K562 (cell line): ENCODE measurements around the gene LTA. TPM values are rescaled to one million over a fixed set of nuclear protein-coding genes. Genes with fewer than 3 reads are reported as not detected.
A peak's percentile ranks its signal among the peaks of the same experiment; 100 is the strongest.

Experiments
- CREM ChIP-seq: IDR thresholded peaks from 2 replicates; pipeline ENCODE4 v1.6.1; 2014; ENCODE audit warnings: antibody characterized with exemption, low read depth
- CXXC5 ChIP-seq: fragments of 250-450 bp; sonication (Bioruptor Pico); IDR thresholded peaks from 2 replicates; pipeline ENCODE4 v1.8.0; 2022; ENCODE audit warnings: inconsistent platforms, mild to moderate bottlenecking, moderate library complexity
- HDAC1 ChIP-seq, 2 experiments: fragments of 450-650 bp; IDR thresholded peaks; 2 replicates each; pipeline ENCODE4 v1.6.1; 2016 to 2017; ENCODE audit warnings: inconsistent platforms in 1 of 2, mild to moderate bottlenecking in 1 of 2, moderate library complexity in 1 of 2
- LEF1 ChIP-seq: fragments of 450-650 bp; IDR thresholded peaks from 2 replicates; pipeline ENCODE4 v1.6.1; 2016; ENCODE audit warnings: mild to moderate bottlenecking
- MAFG ChIP-seq: fragments of 450-650 bp; conservative IDR thresholded peaks from 2 replicates; pipeline ENCODE4 v1.6.1; 2016; ENCODE audit warnings: missing genetic modification characterization, missing compliant biosample characterization
- MAZ ChIP-seq, 2 experiments: fragments of 450-650 bp in 1 of 2; sonication (generic) in 1 of 2; formaldehyde crosslinking; IDR thresholded peaks in 1 of 2; conservative IDR thresholded peaks in 1 of 2; 2 replicates each; pipeline versions ENCODE4 v1.4.0 to v1.5.0; 2020; ENCODE audit warnings: mild to moderate bottlenecking in 1 of 2, missing genetic modification reagents in 1 of 2
- MEF2A ChIP-seq: IDR thresholded peaks from 2 replicates; pipeline ENCODE4 v1.6.1; 2011; ENCODE audit warnings: low read depth, mild to moderate bottlenecking, low read length, moderate library complexity; ENCODE audit not compliant: control insufficient read depth
- MNT ChIP-seq, 2 experiments: fragments of 450-650 bp; conservative IDR thresholded peaks; 2 replicates each; pipeline ENCODE4 v1.6.1; 2017; ENCODE audit warnings: mild to moderate bottlenecking in 2 of 2, moderate library complexity in 2 of 2
- TFAP4 ChIP-seq: sonication (generic); formaldehyde crosslinking; IDR thresholded peaks from 2 replicates; pipeline ENCODE4 v1.8.0; 2022; ENCODE audit warnings: missing genetic modification reagents, mild to moderate bottlenecking, moderate library complexity, borderline replicate concordance
- ZNF316 ChIP-seq: fragments of 450-650 bp; IDR thresholded peaks from 2 replicates; pipeline ENCODE4 v1.6.1; 2016
- ZNF395 ChIP-seq: fragments of 200-800 bp; sonication (Bioruptor generic); IDR thresholded peaks from 2 replicates; pipeline ENCODE4 v1.6.1; 2017; ENCODE audit warnings: missing genetic modification characterization, missing compliant biosample characterization
- polyA plus RNA-seq, 8 experiments: library from polyadenylated mRNA; depleted of rRNA in 4 of 8; stranded (reverse) in 5 of 8; unstranded in 3 of 8; fragments of >200 nt; fragmentation: Nextera tagmentation in 2 of 8; fragmentation: Illumina TruSeq in 1 of 8; extraction: Ambion mirVana in 2 of 8; extraction: Trizol in 1 of 8; gene quantifications; 2 replicates each; pipeline versions ENCODE4 v1.2.1 to v1.2.3, GENCODE V29; 2011 to 2014; ENCODE audit warnings: inconsistent platforms in 1 of 8, missing spikeins in 1 of 8
- total RNA-seq, 7 experiments: library from RNA; depleted of rRNA in 6 of 7; stranded (reverse); fragments of >200 nt in 6 of 7; fragmentation: Illumina TruSeq in 2 of 7; extraction: Trizol in 2 of 7; gene quantifications; 2 replicates each; pipeline versions ENCODE4 v1.2.1 to v1.2.3, GENCODE V29; 2011 to 2021; ENCODE audit warnings: low replicate concordance in 1 of 7
- TF ChIP-seq, protein P1 (sequence below): fragments of 250-450 bp; sonication (Bioruptor Pico); IDR thresholded peaks from 2 replicates; pipeline ENCODE4 v1.9.0; 2021; ENCODE audit warnings: mild to moderate bottlenecking, inconsistent platforms
- TF ChIP-seq, protein P2 (sequence below): fragments of 250-450 bp; sonication (Bioruptor Pico); IDR thresholded peaks from 2 replicates; pipeline ENCODE4 v1.5.0; 2020; ENCODE audit warnings: mild to moderate bottlenecking, borderline replicate concordance

The LTA gene
- total and polyA plus RNA-seq, 9 of the 15 experiments (the other 6 are each of a cell fraction or from before 2014, with no cell fraction given), result 0.80 TPM; not detected in 8

- TF ChIP-seq CREM (peak; percentile 52), MEF2A (peak; percentile 57), LEF1 (peak; percentile 82), TFAP4 (peak; percentile 38; the same call in 1 of the 2 replicates), MAZ (CRISPR knock-in tag; conservative IDR thresholded peaks at IDR 0.05 in 1 of 2, IDR thresholded peaks at IDR 0.05 in 1 of 2) (peak; percentile 67 to 73; a peak in 2 of 4 replicates), HDAC1 (IDR thresholded peaks at IDR 0.05) (peak in 1 of 2 experiments; percentile 47; a peak in 1 of 4 replicates), MAFG (peak; percentile 70), MNT (conservative IDR thresholded peaks at IDR 0.05) (peak in 1 of 2 experiments; percentile 32; a peak in 1 of 4 replicates), CXXC5 (peak; percentile 17; the same call in 1 of the 2 replicates), ZNF395 (peak; percentile 46; the same call in 1 of the 2 replicates), ZNF316 (peak; percentile 77)
- TF ChIP-seq, protein P1, sequence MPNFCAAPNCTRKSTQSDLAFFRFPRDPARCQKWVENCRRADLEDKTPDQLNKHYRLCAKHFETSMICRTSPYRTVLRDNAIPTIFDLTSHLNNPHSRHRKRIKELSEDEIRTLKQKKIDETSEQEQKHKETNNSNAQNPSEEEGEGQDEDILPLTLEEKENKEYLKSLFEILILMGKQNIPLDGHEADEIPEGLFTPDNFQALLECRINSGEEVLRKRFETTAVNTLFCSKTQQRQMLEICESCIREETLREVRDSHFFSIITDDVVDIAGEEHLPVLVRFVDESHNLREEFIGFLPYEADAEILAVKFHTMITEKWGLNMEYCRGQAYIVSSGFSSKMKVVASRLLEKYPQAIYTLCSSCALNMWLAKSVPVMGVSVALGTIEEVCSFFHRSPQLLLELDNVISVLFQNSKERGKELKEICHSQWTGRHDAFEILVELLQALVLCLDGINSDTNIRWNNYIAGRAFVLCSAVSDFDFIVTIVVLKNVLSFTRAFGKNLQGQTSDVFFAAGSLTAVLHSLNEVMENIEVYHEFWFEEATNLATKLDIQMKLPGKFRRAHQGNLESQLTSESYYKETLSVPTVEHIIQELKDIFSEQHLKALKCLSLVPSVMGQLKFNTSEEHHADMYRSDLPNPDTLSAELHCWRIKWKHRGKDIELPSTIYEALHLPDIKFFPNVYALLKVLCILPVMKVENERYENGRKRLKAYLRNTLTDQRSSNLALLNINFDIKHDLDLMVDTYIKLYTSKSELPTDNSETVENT (CRISPR knock-in tag), result no peak
- TF ChIP-seq, protein P2, sequence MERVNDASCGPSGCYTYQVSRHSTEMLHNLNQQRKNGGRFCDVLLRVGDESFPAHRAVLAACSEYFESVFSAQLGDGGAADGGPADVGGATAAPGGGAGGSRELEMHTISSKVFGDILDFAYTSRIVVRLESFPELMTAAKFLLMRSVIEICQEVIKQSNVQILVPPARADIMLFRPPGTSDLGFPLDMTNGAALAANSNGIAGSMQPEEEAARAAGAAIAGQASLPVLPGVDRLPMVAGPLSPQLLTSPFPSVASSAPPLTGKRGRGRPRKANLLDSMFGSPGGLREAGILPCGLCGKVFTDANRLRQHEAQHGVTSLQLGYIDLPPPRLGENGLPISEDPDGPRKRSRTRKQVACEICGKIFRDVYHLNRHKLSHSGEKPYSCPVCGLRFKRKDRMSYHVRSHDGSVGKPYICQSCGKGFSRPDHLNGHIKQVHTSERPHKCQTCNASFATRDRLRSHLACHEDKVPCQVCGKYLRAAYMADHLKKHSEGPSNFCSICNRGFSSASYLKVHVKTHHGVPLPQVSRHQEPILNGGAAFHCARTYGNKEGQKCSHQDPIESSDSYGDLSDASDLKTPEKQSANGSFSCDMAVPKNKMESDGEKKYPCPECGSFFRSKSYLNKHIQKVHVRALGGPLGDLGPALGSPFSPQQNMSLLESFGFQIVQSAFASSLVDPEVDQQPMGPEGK, result peak; percentile 86; the same call in 1 of the 2 replicates
Measured at GRCh38 chr6:31558631-31559500, 13.2 kb upstream of the LTA start (continued).
